Keratinocyte (primary cell): ENCODE measurements around the gene LMO7. TPM values are rescaled to one million over a fixed set of nuclear protein-coding genes. Genes with fewer than 3 reads are reported as not detected.
A peak's percentile ranks its signal among the peaks of the same experiment; 100 is the strongest.

Experiments
- DNase-seq: peaks from one replicate; pipeline ENCODE4 v3.0.0-alpha.2; 2011; ENCODE audit warnings: low read depth, missing footprints, low spot score
- FAIRE-seq: peaks from 2 replicates; lab custom pipeline; 2011; peaks lifted over from hg19 to GRCh38; lab: Jason Lieb, UNC
- H2AFZ ChIP-seq: 2 replicates; pipeline ENCODE4 v1.6.0; 2012; ENCODE audit warnings: low read length, control low read depth, inconsistent platforms; ENCODE audit not compliant: control insufficient read depth
- H3K27ac ChIP-seq: 2 replicates; pipeline ENCODE4 v1.5.1; 2011; ENCODE audit warnings: low read length; ENCODE audit not compliant: control insufficient read depth, insufficient read depth
- H3K27me3 ChIP-seq: 3 replicates; pipeline ENCODE4 v1.6.0; 2011; ENCODE audit warnings: low read length; ENCODE audit not compliant: control insufficient read depth, insufficient read depth; ENCODE audit errors: extremely low read depth
- H3K36me3 ChIP-seq, 2 experiments: 2 replicates in 1 of 2; 3 replicates in 1 of 2; pipeline ENCODE4 v1.5.1; 2011; ENCODE audit warnings: low read length in 2 of 2, mild to moderate bottlenecking in 1 of 2; ENCODE audit not compliant: control insufficient read depth in 2 of 2, insufficient read depth in 2 of 2; ENCODE audit errors: extremely low read depth in 1 of 2
- H3K4me1 ChIP-seq: 3 replicates; pipeline ENCODE4 v1.5.1; 2011; ENCODE audit warnings: low read length; ENCODE audit not compliant: control insufficient read depth, insufficient read depth; ENCODE audit errors: extremely low read depth
- H3K4me2 ChIP-seq: 3 replicates; pipeline ENCODE4 v1.6.0; 2011; ENCODE audit warnings: low read depth, low read length; ENCODE audit not compliant: control insufficient read depth, insufficient read depth; ENCODE audit errors: extremely low read depth
- H3K4me3 ChIP-seq, 3 experiments: fragments of 200-600 bp in 1 of 3; sonication (generic) in 1 of 3; 2 replicates in 2 of 3; 3 replicates in 1 of 3; pipeline ENCODE4 v1.5.1; 2011 to 2016; ENCODE audit warnings: low read length in 3 of 3, mild to moderate bottlenecking in 3 of 3, control low read depth in 2 of 3, inconsistent platforms in 1 of 3, low read depth in 1 of 3, mixed read lengths in 1 of 3, mixed run types in 1 of 3, moderate library complexity in 1 of 3; ENCODE audit not compliant: control insufficient read depth in 2 of 3, insufficient read depth in 2 of 3; ENCODE audit errors: extremely low read depth in 1 of 3
- H3K79me2 ChIP-seq: 2 replicates; pipeline ENCODE4 v1.6.0; 2012; ENCODE audit warnings: low read length; ENCODE audit not compliant: control insufficient read depth, insufficient read depth
- H3K9ac ChIP-seq: 3 replicates; pipeline ENCODE4 v1.6.0; 2011; ENCODE audit warnings: low read length; ENCODE audit not compliant: control insufficient read depth, insufficient read depth; ENCODE audit errors: extremely low read depth
- H3K9me1 ChIP-seq: 3 replicates; pipeline ENCODE4 v1.6.0; 2011; ENCODE audit warnings: low read length; ENCODE audit not compliant: control insufficient read depth, insufficient read depth; ENCODE audit errors: extremely low read depth
- H3K9me3 ChIP-seq: 2 replicates; pipeline ENCODE4 v1.5.1; 2012; ENCODE audit warnings: low read depth, low read length; ENCODE audit not compliant: control insufficient read depth
- H4K20me1 ChIP-seq: 3 replicates; pipeline ENCODE4 v1.6.0; 2011; ENCODE audit warnings: low read length; ENCODE audit not compliant: control insufficient read depth, insufficient read depth; ENCODE audit errors: extremely low read depth
- CTCF ChIP-seq, 3 experiments: IDR thresholded peaks in 1 of 3; conservative IDR thresholded peaks in 1 of 3; optimal IDR thresholded peaks in 1 of 3; 2 replicates in 2 of 3; 3 replicates in 1 of 3; pipeline versions ENCODE3 to v1.5.1; 2011; ENCODE audit warnings: low read length in 3 of 3, mild to moderate bottlenecking in 3 of 3, moderate library complexity in 2 of 3, control low read depth in 1 of 3, inconsistent platforms in 1 of 3; ENCODE audit not compliant: insufficient read depth in 2 of 3; ENCODE audit errors: extremely low read depth in 1 of 3
- EZH2 ChIP-seq: IDR thresholded peaks from one replicate; pipeline ENCODE4 v1.6.1; 2012; ENCODE audit warnings: inconsistent platforms, mild to moderate bottlenecking, low read length, moderate library complexity
- dilution Hi-C: fragments of 300-500 bp; cut with MboI; formaldehyde crosslinking; loops from one replicate; pipeline ENCODE4 v1.7.0; 2020; ENCODE audit warnings: low sequenced_read_pairs; ENCODE audit not compliant: extremely low pct_ligation_motif_present
- polyA plus RNA-seq, 5 experiments: library from polyadenylated mRNA; depleted of rRNA in 3 of 5; stranded (reverse) in 3 of 5; stranded (forward) in 1 of 5; unstranded in 1 of 5; fragments of >200 nt; gene quantifications; 1 replicate in 1 of 5; 2 replicates in 3 of 5; 3 replicates in 1 of 5; pipeline versions ENCODE4 v1.2.1 to v1.2.3, GENCODE V29; 2011 to 2012; ENCODE audit warnings: missing spikeins in 2 of 5, low read depth in 1 of 5, low replicate concordance in 1 of 5

Gene LMO7
- polyA plus RNA-seq, 1 donor (not counting 4 experiments of a cell fraction or from before 2014, with no cell fraction given), result 8.9 TPM

- FAIRE-seq (peak; percentile 41), DNase-seq (no peak)
- no peaks in the 10 kb centered on the region for H3K9me1 ChIP-seq
- no peak overlapping the region for H3K9ac ChIP-seq
- no peaks in the 10 kb centered on the region for H3K27me3 ChIP-seq
- H3K36me3 ChIP-seq, result no peaks in the 10 kb centered on the region
- H3K4me3 ChIP-seq, result peak overlapping the region in 1 of 3 experiments; percentile 18
- no peaks in the 10 kb centered on the region for H4K20me1 ChIP-seq
- H2AFZ ChIP-seq, result no peak overlapping the region
- no peak for TF ChIP-seq CTCF (optimal IDR thresholded peaks at IDR 0.05 in 1 of 3, IDR thresholded peaks at IDR 0.05 in 1 of 3, conservative IDR thresholded peaks at IDR 0.05 in 1 of 3; ENCODE audit: extremely low read depth in 1 of 3, insufficient read depth in 2 of 3, low read length in 3 of 3)
- no peak for TF ChIP-seq EZH2
- no peaks in the 10 kb centered on the region for H3K9me3 ChIP-seq
- H3K4me2 ChIP-seq, result peak overlapping the region; percentile 90
- dilution Hi-C loops, result no loop called here
- H3K4me1 ChIP-seq, result peaks cover 12% of the 10 kb centered on the region
- no peaks in the 10 kb centered on the region for H3K79me2 ChIP-seq
- peak overlapping the region; percentile 93 for H3K27ac ChIP-seq
Measured at GRCh38 chr13:75763512-75763911, 127.4 kb downstream of the LMO7 start.

- Histone ChIP-seq H4K20me1 (no peaks in the 10 kb centered on the region), H3K4me1 (peaks cover 12% of the 10 kb centered on the region), H3K9me3 (no peaks in the 10 kb centered on the region), H3K79me2 (no peaks in the 10 kb centered on the region), H3K27ac (no peak overlapping the region), H3K9ac (no peak overlapping the region), H2AFZ (no peak overlapping the region), H3K36me3 (no peaks in the 10 kb centered on the region), H3K9me1 (no peaks in the 10 kb centered on the region), H3K4me2 (no peak overlapping the region), H3K27me3 (no peaks in the 10 kb centered on the region), H3K4me3 (no peak overlapping the region)
- TF ChIP-seq EZH2, result no peak
- TF ChIP-seq CTCF (optimal IDR thresholded peaks at IDR 0.05 in 1 of 3, IDR thresholded peaks at IDR 0.05 in 1 of 3, conservative IDR thresholded peaks at IDR 0.05 in 1 of 3; ENCODE audit: extremely low read depth in 1 of 3, insufficient read depth in 2 of 3, low read length in 3 of 3), result no peak
- dilution Hi-C loops, result no loop called here
- DNase-seq (no peak), FAIRE-seq (no peak)
Measured at GRCh38 chr13:75764251-75764925, 128.3 kb downstream of the LMO7 start.
